ENCODE data around the gene OR10G8.

The OR10G8 gene

GRCh38 chr11:124039557-124039956, 13.0 kb downstream of the OR10G8 start (continued):
- TF ChIP-seq ZSCAN23 (tag by site-specific recombination; IDR thresholded peaks at IDR 0.05), result no peak

GRCh38 chr11:124041254-124041653, 14.7 kb downstream of the OR10G8 start, which contains the start of gene OR10G7:
Gene OR10G7 (minus strand): TSS chr11:124041325. CDS start chr11:124039001, 2,324 bp downstream.
- H3K9me3 ChIP-seq (ENCODE audit: control insufficient read depth, insufficient read depth, low read depth, low read length), result no peaks in the 10 kb centered on the region
- ChIA-PET CTCF (interaction anchor here (3.0 kb wide), 1 partner anchor 31 kb away, joined by 9 read pairs; no protein-coding TSS in a partner anchor), POLR2A (no interaction called here)

GRCh38 chr11:124043420-124043819, 16.8 kb downstream of the OR10G8 start:
- ChIA-PET CTCF (interaction anchor here (0.7 kb wide), 1 partner anchor 224 kb away, joined by 3 read pairs; no protein-coding TSS in a partner anchor), POLR2A (no interaction called here)
- no peak overlapping the region for H3K4me3 ChIP-seq (ENCODE audit: low read depth, low read length)
- no peak overlapping the region for H3K27ac ChIP-seq (ENCODE audit: extremely low read depth, low read depth, low read length)
- no peaks in the 10 kb centered on the region for H3K36me3 ChIP-seq (ENCODE audit: control insufficient read depth in 2 of 2, insufficient read depth in 1 of 2, low read length in 2 of 2)
- H3K4me1 ChIP-seq (ENCODE audit: control insufficient read depth, insufficient read depth, low read length), result no peaks in the 10 kb centered on the region
- H3K9me3 ChIP-seq (ENCODE audit: control insufficient read depth, insufficient read depth, low read depth, low read length), result no peaks in the 10 kb centered on the region
- TF ChIP-seq KLF7 (tag by site-specific recombination; IDR thresholded peaks at IDR 0.05; ENCODE audit: borderline replicate concordance), result no peak
- TF ChIP-seq BCL11B (tag by site-specific recombination; IDR thresholded peaks at IDR 0.05; ENCODE audit: low read depth), result no peak
- TF ChIP-seq ZNF510 (tag by site-specific recombination; IDR thresholded peaks at IDR 0.05; ENCODE audit: insufficient replicate concordance), result no peak
- TF ChIP-seq ZNF140 (tag by site-specific recombination; IDR thresholded peaks at IDR 0.05), result no peak
- TF ChIP-seq ZNF19 (tag by site-specific recombination; IDR thresholded peaks at IDR 0.05; ENCODE audit: low read depth), result no peak
- TF ChIP-seq ZXDB (tag by site-specific recombination; IDR thresholded peaks at IDR 0.05), result no peak
- no peak for TF ChIP-seq ZNF664 (tag by site-specific recombination; IDR thresholded peaks at IDR 0.05)
- TF ChIP-seq ZNF18 (tag by site-specific recombination; IDR thresholded peaks at IDR 0.05), result no peak
- no peak for TF ChIP-seq ZNF791 (tag by site-specific recombination; IDR thresholded peaks at IDR 0.05)
- no peak for TF ChIP-seq ZBTB44 (tag by site-specific recombination; IDR thresholded peaks at IDR 0.05)
- TF ChIP-seq ZBTB7A (tag by site-specific recombination; IDR thresholded peaks at IDR 0.05; ENCODE audit: low read depth), result no peak
- no peak for TF ChIP-seq ZNF530 (tag by site-specific recombination; IDR thresholded peaks at IDR 0.05; ENCODE audit: low read depth)
- TF ChIP-seq ZNF324 (tag by site-specific recombination; IDR thresholded peaks at IDR 0.05), result no peak

More at GRCh38 chr11:124041254-124041653, 14.7 kb downstream of the OR10G8 start, which contains the start of gene OR10G7:
- Histone ChIP-seq H3K4me1 (ENCODE audit: control insufficient read depth, insufficient read depth, low read length) (no peaks in the 10 kb centered on the region), H3K27ac (ENCODE audit: extremely low read depth, low read depth, low read length) (no peak within 1 kb of the TSS), H3K4me3 (ENCODE audit: low read depth, low read length) (no peak within 1 kb of the TSS), H3K36me3 (ENCODE audit: control insufficient read depth in 2 of 2, insufficient read depth in 1 of 2, low read length in 2 of 2) (no peaks in the 10 kb centered on the region)
- TF ChIP-seq ZFP3 (tag by site-specific recombination; IDR thresholded peaks at IDR 0.05; ENCODE audit: low read depth) (no peak), ZNF394 (tag by site-specific recombination; IDR thresholded peaks at IDR 0.05; ENCODE audit: borderline replicate concordance) (no peak), ZBTB7A (tag by site-specific recombination; IDR thresholded peaks at IDR 0.05; ENCODE audit: low read depth) (no peak), RBAK (tag by site-specific recombination; IDR thresholded peaks at IDR 0.05) (no peak), ZNF398 (tag by site-specific recombination; IDR thresholded peaks at IDR 0.05) (no peak), KLF9 (tag by site-specific recombination; IDR thresholded peaks at IDR 0.05; ENCODE audit: low read depth) (no peak), ZEB2 (tag by site-specific recombination; IDR thresholded peaks at IDR 0.05) (no peak), ZNF624 (tag by site-specific recombination; IDR thresholded peaks at IDR 0.05) (no peak), ZNF433 (tag by site-specific recombination; IDR thresholded peaks at IDR 0.05; ENCODE audit: low read depth) (no peak), ZNF223 (tag by site-specific recombination; IDR thresholded peaks at IDR 0.05) (no peak), SCRT2 (tag by site-specific recombination; IDR thresholded peaks at IDR 0.05) (no peak), ZNF692 (tag by site-specific recombination; IDR thresholded peaks at IDR 0.05) (no peak), ZNF311 (tag by site-specific recombination; IDR thresholded peaks at IDR 0.05; ENCODE audit: borderline replicate concordance) (no peak), ZNF639 (tag by site-specific recombination; IDR thresholded peaks at IDR 0.05) (no peak), SCRT1 (tag by site-specific recombination; IDR thresholded peaks at IDR 0.05; ENCODE audit: borderline replicate concordance) (no peak)

Measured in HEK293 (cell line).